ENCODE measurements around the gene AGRN. TPM values are rescaled to one million over a fixed set of nuclear protein-coding genes. Genes with fewer than 3 reads are reported as not detected.

The AGRN gene
- total RNA-seq, 1 experiment from 2014 or later = 175 TPM

DNA sequence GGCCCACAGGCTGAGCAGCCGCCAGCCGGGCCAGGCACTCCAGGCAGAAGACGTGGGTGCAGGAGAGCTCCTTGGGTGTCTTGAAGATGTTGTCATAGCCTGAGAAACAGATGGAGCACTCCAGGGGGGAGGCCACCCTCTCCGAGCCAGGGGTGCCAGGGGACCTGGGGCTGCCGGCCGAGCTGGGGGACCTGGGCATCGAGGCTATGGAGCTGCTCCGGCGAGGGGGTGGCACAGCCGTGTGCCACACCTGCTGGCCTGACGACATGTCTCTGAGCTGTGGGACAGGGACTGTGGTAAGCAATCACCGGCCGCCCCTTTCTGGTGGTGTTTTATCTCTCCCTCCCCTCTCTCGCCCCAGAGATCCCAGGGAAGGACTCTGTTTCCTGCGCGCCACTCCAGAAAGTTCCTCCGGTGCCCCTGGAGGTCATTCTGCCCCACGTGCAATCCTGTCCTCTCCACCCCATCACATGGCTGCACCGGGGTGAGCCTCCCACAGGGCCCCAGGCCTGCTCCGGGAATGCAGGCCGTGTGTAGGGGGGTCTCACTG lies 52.5 kb downstream of the AGRN start:
- Histone ChIP-seq H3K23ac (ENCODE audit: insufficient read length, low read depth, low read length) (no peak overlapping the region), H4K20me1 (ENCODE audit: control insufficient read depth, insufficient read depth, insufficient read length) (no peaks in the 10 kb centered on the region), H4K5ac (ENCODE audit: insufficient read length, low read depth, low read length) (no peak overlapping the region), H3K9me3 (ENCODE audit: control insufficient read depth, low read depth, low read length) (no peaks in the 10 kb centered on the region), H2AK5ac (ENCODE audit: insufficient read length, low read length) (no peak overlapping the region), H3K14ac (ENCODE audit: insufficient read depth, low read length) (no peak overlapping the region), H2BK120ac (ENCODE audit: low read depth, low read length, poor library complexity, severe bottlenecking) (no peak overlapping the region), H2BK5ac (ENCODE audit: insufficient read length, low read length) (no peak overlapping the region), H3K9ac (ENCODE audit: extremely low read depth, insufficient read length, low read length) (no peak overlapping the region), H4K8ac (replicated peaks; ENCODE audit: insufficient read length, low read depth, low read length) (no peak overlapping the region), H3K23me2 (ENCODE audit: insufficient read length, low read depth, low read length, poor library complexity, severe bottlenecking) (peaks cover 3% of the 10 kb centered on the region), H3K27me3 (ENCODE audit: insufficient read depth, low read length) (no peaks in the 10 kb centered on the region; the same call in 1 of the 2 replicates), H4K91ac (ENCODE audit: insufficient read length, low read depth, low read length) (no peak overlapping the region), H3K79me2 (ENCODE audit: insufficient read depth, low read length) (no peaks in the 10 kb centered on the region), H3K4me2 (ENCODE audit: insufficient read depth, insufficient read length, low read length) (no peak overlapping the region), H3T11ph (ENCODE audit: low read length) (no peak overlapping the region), H2BK20ac (ENCODE audit: low read depth, low read length, poor library complexity, severe bottlenecking) (no peak overlapping the region), H3K27ac (ENCODE audit: insufficient read length, low read depth, low read length) (no peak overlapping the region), H3K4me1 (ENCODE audit: insufficient read depth, low read length) (no peaks in the 10 kb centered on the region), H3K56ac (ENCODE audit: insufficient read length, low read depth, low read length) (no peak overlapping the region), H3K18ac (ENCODE audit: insufficient read length, low read depth, low read length) (no peak overlapping the region), H2BK12ac (ENCODE audit: insufficient read length, low read depth, low read length) (no peak overlapping the region), H3K79me1 (ENCODE audit: insufficient read depth, low read depth, low read length, poor library complexity, severe bottlenecking) (no peaks in the 10 kb centered on the region), H3K4ac (ENCODE audit: low read depth, low read length) (no peak overlapping the region), H2AFZ (ENCODE audit: low read length) (no peak overlapping the region), H2BK15ac (ENCODE audit: low read depth, low read length) (no peak overlapping the region)
- no peaks in the 10 kb centered on the region; a peak in 1 of 5 replicates for H3K9me3 Mint-ChIP-seq
- H3K4me3 Mint-ChIP-seq = no peak overlapping the region
- peaks cover 2 to 15% of the 10 kb centered on the region in 2 experiments; a peak in 3 of 4 replicates for H3K4me1 Mint-ChIP-seq
- DNase-seq = no peak
- no peaks in the 10 kb centered on the region for H3K36me3 Mint-ChIP-seq (ENCODE audit: insufficient read depth in 1 of 3, low read depth in 3 of 3)
- WGBS (ENCODE audit: extremely low coverage, insufficient read length, low lambda C conversion rate) = no CpG with 5 or more reads among the region's 21 CpGs
- TF ChIP-seq, protein P1, sequence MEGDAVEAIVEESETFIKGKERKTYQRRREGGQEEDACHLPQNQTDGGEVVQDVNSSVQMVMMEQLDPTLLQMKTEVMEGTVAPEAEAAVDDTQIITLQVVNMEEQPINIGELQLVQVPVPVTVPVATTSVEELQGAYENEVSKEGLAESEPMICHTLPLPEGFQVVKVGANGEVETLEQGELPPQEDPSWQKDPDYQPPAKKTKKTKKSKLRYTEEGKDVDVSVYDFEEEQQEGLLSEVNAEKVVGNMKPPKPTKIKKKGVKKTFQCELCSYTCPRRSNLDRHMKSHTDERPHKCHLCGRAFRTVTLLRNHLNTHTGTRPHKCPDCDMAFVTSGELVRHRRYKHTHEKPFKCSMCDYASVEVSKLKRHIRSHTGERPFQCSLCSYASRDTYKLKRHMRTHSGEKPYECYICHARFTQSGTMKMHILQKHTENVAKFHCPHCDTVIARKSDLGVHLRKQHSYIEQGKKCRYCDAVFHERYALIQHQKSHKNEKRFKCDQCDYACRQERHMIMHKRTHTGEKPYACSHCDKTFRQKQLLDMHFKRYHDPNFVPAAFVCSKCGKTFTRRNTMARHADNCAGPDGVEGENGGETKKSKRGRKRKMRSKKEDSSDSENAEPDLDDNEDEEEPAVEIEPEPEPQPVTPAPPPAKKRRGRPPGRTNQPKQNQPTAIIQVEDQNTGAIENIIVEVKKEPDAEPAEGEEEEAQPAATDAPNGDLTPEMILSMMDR (conservative IDR thresholded peaks at IDR 0.05) = no peak
- no peak overlapping the region; a peak in 2 of 7 replicates for H3K27ac Mint-ChIP-seq
- H3K27me3 Mint-ChIP-seq (ENCODE audit: low read depth) = peaks cover 35% of the 10 kb centered on the region

All from H9 (cell line).